Nucleus accumbens (tissue), 56 donors: ENCODE data around the gene KCNK7.
A peak's percentile ranks its signal among the peaks of the same experiment; 100 is the strongest.

Experiments used
- DNase-seq, 56 donors: peaks; one replicate each; lab custom pipeline; 2025; lab: John Stamatoyannopoulos, UW

Gene KCNK7

DNA sequence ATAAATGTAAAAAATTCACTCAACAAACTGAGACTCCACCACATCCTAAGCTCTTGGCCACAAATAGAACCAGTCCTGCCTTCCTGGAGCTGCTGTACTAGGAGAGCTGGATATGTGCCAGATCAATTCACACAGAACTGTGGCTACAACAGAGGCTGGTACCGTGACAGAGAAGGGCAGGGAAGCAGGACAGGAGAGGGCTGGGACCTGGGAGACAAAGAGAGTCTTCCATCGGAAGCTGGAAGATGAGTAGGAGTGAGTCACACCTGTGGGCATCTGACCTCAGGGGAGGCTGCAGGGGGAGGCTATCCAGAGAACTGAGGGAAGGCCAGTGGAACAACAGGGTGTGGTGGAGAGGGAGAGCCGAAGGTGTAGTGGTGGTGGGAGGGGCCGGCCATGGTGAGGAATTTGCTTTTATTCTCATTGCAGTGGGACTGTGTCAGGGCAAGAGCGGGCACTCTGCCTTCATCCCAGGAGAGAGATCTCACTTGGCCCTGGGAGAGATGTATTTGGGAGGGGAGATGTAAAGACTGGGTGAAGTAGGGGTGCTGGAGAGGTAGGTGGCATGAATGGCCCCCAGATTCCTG lies 35.6 kb downstream of the KCNK7 start:
- peak in 5 of 56 donors; percentile 10 to 29 (median 28) for DNase-seq

DNA sequence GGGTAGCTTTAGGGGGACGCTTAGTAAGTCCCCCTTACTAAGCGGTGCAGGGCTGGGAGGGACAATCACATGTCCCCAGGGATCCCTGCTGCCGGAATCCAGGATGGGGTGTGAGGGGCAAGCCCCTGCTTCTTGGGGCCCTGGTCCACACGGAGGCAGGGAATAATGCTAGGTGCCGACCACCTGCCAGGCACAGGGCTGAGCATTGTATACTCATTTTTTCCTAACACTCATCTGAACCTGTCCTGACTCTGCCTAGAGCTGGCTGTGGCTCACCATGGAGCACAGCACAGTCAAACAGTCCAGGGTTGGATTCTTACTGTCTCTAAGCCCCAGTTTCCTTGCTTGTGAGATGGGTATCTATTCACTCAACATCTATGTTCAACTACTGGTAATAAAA lies 36.1 kb downstream of the KCNK7 start:
- DNase-seq = peak in 1 of 56 donors; percentile 49

DNA sequence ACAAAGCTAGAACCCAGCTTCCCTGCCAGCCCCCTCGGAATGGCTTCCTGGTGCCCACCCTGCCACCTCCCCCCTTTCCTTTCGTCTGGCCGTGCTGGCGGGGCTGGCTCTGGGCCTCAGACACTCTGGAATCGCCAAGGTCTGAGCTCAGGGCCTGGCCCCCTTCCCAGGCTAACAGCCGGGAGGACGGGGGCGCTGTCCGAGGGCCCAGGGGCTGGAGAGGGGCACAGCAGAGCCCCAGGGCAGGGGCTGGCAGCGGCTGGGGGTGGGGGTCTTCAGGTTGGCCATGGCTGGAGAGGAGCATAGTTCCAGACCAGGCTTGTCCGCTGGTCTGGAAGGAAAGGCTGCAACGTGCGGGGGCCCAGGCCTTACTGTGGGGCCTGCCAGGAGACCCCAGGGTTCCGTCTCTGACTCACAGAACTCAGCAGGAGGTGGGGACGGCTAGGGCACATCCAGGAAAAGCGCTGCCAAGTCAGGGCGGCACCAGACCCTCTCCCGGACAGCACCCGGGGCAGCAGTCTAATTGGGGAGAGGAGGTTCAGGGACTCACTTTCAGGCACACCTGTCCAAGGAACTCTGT lies 36.6 kb downstream of the KCNK7 start:
- peak in 48 of 56 donors; percentile 26 to 82 (median 60) for DNase-seq

DNA sequence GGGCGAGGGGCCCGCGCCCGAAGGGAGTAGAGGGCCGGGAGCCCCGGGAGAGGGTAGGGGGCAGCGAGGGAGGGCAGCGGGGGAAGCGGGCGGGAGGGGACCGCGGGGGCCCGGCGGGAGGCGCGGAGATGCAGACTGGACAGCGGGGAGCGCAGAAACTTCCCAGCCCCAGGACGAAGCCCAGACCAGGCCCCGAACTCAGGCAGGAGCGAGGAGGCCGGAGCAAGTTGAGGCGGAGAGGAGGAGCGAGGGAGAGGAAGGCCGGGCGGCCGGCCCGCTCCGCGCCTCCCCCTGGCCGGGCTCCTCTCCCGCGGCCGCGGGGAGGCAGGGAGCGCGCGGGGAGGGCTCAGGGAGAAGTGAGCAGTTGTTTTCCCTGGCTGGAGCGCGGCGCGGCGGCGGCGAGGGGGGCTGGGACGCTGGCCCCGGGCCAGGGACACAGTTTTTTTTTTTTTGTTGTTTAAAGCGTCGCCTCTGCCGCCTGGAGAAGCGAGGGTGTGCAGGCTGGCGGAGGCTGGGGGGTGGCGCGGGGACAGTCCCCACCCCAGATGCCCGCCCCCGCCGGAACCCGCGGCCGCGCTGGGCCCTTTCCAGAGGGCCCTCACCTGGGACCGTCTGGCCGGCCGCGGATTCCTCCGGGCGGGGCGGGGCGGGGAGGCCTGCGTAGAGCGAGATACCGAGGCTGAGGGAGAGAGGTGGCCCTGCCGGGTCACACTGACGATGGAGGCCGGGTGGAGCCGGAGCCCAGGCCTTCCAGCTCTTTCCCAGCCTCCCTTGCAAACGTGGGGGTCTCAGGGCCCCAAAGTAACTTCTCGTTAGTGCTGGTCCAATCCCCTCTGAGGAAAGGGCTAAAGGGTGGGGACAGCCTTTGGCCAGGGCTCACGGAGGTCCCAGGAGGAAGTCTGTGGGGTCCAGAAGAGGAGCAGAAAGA lies 37.3 kb downstream of the KCNK7 start, which contains the start of gene LTBP3:
LTBP3 (minus strand) TSS at position 358 of the 928 bp plus-strand sequence. CDS start 400 bp downstream, outside the sequence.
- DNase-seq = peak in 53 of 56 donors; percentile 31 to 88 (median 77)

DNA sequence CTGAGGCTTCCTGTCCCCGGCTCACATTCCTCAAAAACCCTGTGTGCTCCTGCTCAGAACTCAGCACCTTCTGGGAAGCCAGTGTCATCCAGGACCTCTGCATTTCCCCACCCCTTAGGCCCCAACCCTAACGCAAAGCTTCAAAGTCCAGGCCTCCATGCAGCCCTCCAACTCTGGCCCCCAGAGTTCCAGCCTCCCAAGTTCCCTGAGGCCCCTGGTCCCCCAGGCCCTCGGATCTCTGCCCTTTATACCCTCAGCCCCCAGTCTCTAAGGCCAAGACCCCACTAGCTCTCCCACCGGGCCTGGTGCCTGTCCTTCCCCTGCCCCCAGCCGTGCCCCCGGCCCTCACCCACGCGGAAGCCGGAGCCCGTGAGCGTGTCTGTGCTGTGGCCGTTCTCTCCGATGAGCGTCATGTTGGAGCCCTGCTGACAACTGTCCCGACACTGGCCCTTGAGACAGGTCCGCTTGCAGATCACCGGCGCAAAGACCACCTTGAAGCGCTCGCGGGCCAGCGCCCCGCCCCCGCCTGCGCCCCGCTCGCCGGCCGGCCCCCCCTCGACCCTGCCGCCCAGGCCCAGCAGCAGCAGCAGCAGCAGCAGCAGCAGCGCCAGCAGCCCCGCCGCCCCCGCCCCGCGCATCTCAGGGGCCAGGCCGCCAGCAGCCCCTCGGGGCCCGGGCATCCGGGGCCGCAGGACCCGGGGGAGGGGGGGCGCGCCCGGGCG lies 38.2 kb downstream of the KCNK7 start:
- DNase-seq = peak in 25 of 56 donors; percentile 16 to 58 (median 30)

DNA sequence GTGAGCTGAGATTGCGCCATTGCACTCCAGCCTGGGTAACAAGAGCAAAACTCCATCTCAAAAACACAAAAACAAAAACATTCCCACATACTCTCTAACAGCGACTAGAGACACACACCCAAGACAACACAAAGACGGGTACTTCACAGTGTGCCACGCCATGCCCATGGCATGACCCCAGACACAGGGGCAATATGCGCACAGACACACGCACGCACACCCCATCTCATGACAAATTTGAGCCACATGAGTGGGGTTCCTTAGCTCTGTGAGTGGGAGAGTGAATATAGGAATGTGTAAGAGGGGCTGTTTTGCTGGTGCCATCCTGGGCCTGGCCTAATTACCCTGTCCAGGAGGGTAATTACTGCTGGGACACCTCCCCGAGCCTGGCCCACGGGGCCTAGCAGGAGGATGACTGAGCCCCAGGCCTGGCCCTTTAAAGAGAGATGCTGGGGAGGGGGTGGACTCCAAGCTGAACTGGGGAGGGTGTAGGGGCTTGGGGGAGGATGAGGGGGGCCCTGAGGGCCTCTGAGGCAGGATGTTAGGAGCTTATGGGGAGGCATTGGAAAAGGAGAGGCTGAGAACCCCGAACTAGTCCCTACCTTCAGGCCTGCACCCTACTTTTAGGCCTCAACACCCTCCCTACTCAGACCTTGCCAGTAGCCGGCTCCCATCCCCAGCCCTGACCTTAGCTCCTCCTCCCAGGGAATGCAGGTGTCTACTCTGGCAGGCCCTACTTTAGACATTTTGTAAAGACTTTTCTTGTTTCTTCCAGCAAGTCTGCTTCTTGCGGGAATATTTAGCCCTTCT lies 38.9 kb downstream of the KCNK7 start:
- no peak for DNase-seq

DNA sequence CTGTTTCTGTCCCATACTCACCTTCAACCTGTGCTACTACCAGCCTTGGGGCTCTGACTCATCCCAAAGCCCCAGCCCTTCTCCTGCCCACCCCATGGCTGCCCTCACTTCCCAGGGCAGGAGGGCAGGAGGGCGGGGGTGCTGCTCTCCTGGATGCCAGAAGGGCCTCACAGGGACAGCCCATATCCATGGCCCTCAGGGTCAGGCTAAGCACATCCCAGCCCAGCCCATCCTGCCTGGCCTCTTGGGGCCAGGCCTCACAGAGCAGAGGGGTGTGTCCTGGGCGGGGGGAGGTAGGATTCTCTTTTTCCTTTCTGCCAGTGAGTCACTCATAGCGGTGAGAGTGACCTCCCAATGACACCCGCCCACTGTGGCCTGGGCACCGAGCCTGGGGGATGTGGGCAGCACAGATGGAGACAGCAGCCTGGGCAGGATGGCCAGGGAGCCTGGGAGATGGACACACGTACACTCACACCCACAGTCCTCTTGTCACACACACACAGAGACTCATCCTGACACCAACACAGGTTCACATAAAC lies 39.8 kb downstream of the KCNK7 start:
- peak in 1 of 56 donors; percentile 32 for DNase-seq

DNA sequence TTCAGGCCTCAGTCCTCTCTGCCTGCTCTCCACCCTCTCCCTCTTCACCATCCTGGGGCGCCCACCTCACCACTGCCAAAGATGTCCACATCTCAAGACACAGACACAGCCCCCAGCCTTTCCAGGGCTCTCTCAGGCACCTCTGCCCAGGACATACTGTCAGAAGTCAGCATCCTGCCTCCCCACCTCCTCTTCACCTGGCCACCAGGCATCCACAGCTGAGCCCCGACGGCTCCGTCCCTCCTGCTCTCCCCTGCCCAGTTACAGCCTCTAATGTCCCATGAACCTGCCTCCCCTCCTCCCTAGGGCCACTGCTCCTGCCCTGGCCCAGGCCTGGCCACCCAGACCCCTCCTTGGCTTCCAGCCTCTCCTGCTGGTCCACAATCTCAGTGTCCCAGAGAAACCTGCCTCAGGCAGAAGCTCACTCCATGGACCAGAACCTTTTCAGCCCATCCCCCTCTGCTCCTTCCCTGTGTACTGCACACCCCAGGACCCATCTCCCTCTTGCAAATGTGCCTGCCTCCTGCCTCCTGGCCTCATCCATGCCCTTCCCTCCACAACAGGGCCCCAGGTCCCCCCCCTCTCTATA lies 40.7 kb downstream of the KCNK7 start:
- DNase-seq = no peak

DNA sequence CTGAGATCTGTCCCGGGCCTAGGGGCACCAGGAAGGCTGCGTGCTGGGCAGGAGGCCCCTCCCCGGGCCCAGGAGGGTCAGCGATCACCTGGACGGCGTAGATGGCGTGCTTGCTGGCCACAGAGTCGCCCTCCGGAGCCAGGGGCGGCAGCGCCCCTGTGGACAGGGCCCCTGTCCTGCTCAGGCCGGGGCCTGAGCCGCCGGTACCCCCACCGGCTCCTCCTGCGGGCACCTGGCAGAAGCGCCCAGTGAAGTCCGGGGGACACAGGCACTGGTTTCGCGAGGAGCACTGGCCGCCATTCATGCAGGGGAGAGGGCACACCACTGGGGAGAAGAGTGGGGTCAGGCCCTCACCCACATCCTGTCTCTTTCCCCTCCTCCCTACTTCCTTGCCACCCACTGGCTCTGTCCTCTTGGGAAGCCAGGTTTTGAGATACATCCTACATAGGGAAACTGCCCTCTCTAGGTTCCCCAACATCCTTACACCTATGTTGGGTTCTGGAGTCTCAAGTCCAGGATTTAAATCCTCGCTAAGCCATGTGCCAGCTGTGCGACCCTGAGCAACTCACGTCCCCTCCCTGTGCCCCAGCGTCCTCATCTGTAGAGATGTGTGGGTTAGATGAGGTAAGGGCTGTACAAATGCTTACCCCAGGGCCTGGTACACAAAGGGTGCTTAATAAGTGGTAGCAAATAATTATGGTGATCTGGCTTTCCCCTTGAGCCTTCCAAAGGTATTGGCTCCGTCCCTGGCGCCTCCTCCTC lies 41.4 kb downstream of the KCNK7 start:
- no peak for DNase-seq

DNA sequence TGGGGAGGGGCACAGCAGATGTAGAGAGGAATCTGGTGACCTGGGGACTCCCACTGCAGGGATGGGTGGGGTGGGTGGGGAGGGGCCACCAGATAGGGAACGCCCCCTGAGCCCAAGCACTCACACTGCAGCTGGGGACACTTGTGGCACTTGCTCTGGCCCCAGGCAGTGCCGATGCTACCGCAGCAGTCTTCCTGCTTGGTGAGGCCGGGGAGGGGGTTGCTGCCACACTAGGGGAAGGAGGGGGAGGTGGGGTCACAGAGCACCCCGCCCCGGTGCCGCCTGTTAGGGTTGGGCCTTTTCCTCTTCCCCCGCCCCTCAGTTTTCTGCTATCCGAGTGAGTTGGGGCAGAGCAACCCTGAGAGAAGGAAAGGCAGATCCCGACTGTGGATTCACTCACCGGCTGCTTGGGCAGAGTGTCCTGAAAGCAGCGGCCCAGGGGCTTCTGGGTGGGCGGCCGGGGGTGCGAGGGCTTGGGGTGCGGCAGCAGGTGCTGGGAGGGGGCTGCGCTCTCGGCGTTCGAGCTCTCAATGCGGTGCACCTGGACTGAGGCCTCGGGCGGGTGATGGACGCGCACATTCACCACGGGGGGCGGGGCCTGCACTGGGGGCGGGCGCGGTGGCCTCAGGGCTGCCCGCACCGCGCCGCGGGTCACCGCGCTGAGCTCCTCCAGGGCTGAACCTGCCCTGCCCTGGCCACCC lies 42.1 kb downstream of the KCNK7 start:
- DNase-seq = no peak

DNA sequence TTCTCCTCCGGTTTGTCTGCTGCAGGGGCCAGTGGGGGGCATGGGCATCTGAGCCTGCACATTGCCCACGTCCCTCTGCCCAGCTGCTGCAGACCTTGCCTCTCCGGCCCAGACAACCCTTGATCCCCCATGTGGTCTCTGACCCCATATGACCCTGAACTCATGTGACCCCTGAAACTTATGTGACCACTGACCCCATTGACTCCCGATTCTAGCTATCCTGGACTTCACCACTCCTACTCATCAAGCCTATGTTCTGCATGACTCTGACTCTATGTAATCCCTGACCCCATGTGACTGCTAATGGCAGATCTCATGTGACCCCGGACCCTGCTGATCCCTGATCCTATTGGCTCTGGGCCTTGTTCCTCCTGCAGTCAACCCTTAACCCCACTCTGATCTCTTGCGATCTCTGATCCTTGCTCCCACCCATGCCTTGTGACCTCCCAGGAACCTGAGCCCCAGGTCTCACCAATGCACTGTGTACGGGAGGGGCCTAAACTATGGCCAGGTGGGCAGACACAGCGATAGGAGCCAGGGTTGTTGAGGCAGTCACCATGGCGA lies 43.1 kb downstream of the KCNK7 start:
- no peak for DNase-seq

DNA sequence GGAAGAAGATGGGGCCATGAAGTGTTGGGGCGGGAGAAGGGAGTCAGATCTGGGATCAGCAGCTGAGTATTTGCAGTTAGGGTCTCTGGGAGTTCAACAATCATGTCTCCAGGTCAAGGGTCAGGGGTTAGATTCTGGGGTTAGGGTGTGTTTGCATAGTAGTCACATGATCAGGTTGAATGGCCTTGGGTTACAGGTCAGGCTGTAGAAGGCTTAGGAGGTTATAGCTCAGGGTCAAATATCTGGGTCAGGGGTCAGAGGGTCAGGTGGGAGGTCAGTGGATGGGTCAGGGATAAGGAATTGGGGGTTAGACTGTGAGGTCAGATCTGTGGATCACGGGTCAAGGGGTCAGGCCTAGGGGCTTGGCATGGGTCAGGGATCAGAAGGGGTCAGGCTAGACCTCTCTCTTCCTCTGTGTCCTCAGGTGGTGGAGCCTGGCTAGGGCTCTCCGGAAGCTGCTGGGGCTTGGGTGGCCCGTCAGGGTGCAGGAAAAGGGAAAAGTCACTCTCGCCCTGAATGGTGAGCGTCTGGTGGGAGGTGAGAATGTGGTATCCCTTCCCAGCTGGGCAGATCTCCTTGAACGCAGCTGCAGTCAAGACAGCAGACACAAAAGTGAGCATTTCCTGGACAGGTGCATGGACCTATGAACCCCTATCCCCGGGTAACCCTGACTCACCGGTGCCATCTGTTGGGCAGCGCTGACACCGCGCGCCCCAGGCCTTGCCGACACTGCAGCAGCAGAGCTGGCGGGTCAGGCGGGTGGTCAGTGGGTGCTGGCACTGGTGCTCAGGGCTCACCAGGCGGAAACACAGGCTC lies 43.8 kb downstream of the KCNK7 start:
- DNase-seq = peak in 9 of 56 donors; percentile 6 to 41 (median 24)

DNA sequence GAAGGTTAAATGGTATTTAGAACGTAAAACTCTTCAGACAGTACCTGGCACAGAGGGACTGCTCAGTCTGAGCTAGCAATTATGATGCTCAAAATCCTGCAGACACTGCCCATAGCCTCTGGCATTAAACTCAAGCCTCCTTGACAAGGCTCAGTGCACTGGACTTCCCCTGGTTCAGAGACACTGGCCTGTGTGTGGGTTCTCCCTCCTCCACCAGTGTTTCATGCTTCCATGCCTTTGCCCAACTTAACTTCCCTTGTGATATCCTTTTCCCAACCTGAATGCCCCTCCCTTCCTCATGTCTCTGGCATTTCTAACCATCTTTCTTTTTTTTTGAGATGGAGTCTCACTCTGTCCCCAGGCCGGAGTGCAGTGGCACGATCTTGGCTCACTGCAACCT lies 46.5 kb downstream of the KCNK7 start:
- DNase-seq = no peak

DNA sequence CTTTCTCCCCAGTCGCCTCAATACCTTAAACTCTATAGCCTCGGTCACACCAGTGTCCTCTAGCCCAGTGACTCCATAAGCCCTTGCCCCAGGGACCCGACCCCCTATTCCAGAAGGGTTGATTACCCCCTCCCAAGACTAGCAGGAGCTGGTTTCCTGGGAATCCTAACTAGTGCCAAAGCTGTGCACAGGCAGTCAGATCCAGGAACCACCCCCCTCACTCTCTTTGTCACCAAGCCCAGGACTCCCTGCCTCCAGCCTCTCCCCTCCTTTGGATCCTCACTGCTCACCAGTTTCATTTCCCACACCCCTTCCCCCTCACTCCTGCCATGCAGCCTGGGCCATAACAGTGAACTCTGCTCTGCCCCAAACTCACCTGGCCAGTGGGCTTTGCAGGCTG lies 47.2 kb downstream of the KCNK7 start:
- DNase-seq = no peak

DNA sequence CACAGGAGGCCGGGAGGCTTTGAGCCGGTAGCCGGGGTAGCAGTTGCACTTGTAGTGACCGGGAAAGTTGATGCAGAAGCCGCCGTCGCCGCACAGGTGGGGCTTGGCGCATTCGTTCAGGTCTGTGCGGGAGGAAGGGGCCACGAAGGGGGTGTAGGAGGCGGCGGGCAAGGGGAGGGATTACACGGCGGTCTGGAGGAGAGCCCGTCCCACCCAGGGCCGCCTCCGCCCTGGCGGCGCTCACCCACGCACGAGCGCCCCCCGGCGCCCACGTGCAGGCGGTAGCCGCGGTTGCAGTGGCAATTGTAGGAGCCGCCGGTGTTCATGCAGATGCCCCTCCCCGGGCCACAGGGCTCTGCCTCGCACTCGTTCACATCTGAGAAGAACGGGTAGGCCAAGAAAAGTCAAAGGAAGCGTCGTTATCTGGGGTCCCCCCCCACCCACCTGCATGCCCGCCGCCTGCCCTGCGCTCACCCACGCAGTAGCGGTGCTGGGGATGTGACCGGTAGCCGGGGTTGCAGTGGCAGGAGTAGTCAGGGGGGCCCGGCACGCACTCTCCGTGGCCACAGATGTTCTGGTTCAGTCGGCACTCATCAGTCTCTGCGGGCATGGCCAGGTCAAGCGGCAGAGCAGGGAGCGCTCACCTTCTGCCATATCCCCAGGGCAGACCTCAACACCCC lies 48.0 kb downstream of the KCNK7 start:
- DNase-seq = no peak
